SK-N-MC (cell line): ENCODE data around the gene GAN.
A peak's percentile ranks its signal among the peaks of the same experiment; 100 is the strongest.

Experiments
- DNase-seq: peaks from one replicate; pipeline ENCODE4 v3.0.0-alpha.2; 2011; ENCODE audit warnings: low read depth, low spot score
- H3K27ac ChIP-seq: fragments of 200-600 bp; sonication (generic); 2 replicates; pipeline ENCODE4 v1.5.1; 2016; ENCODE audit warnings: mixed run types
- H3K36me3 ChIP-seq: fragments of 200-600 bp; sonication (generic); 2 replicates; pipeline ENCODE4 v1.6.1; 2017; ENCODE audit warnings: antibody characterized with exemption, low read length, mixed read lengths; ENCODE audit not compliant: insufficient read depth
- H3K4me3 ChIP-seq: fragments of 200-600 bp; sonication (generic); 2 replicates; pipeline ENCODE4 v1.5.1; 2016
- H3K9ac ChIP-seq: fragments of 200-600 bp; sonication (generic); 2 replicates; pipeline ENCODE4 v1.8.0; 2017; ENCODE audit warnings: mixed run types, mixed read lengths; ENCODE audit not compliant: insufficient read length
- H3K9me3 ChIP-seq: fragments of 200-600 bp; sonication (generic); 2 replicates; pipeline ENCODE4 v1.6.1; 2017; ENCODE audit warnings: low read depth, mild to moderate bottlenecking, antibody characterized with exemption, low read length, moderate library complexity, mixed read lengths
- EZH2 ChIP-seq: fragments of 200-600 bp; sonication (generic); IDR thresholded peaks from one replicate; pipeline ENCODE4 v1.6.1; 2017; ENCODE audit warnings: antibody characterized with exemption
- FOXP2 ChIP-seq: optimal IDR thresholded peaks from 2 replicates; pipeline ENCODE3; 2011; ENCODE audit warnings: mild to moderate bottlenecking, moderate library complexity; ENCODE audit not compliant: insufficient read depth; ENCODE audit errors: extremely low read length, control extremely low read depth
- POLR2AphosphoS5 ChIP-seq: IDR thresholded peaks from 2 replicates; pipeline ENCODE4 v1.6.1; 2012; ENCODE audit warnings: mild to moderate bottlenecking, low read depth, low read length, borderline replicate concordance

GAN gene

DNA sequence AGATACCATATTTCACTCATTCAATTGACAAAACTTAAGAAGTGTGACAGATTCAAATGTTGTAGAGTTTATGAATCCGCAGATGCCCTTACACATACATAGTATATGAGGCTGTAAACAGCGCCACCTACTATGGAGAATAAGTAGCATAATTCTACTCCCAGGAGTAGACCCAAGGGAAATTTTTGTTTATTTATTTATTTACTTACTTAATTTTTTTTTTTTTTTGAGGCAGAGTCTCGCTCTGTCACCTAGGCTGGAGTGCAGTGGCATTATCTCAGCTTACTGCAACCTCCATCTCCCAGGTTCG lies 35.5 kb downstream of the GAN start:
- Histone ChIP-seq H3K9me3 (no peaks in the 10 kb centered on the region), H3K9ac (no peak overlapping the region), H3K36me3 (no peaks in the 10 kb centered on the region), H3K27ac (no peak overlapping the region), H3K4me3 (no peak overlapping the region)
- no peak for DNase-seq
- TF ChIP-seq EZH2 = no peak
- TF ChIP-seq POLR2AphosphoS5 = no peak
- no peak for TF ChIP-seq FOXP2

DNA sequence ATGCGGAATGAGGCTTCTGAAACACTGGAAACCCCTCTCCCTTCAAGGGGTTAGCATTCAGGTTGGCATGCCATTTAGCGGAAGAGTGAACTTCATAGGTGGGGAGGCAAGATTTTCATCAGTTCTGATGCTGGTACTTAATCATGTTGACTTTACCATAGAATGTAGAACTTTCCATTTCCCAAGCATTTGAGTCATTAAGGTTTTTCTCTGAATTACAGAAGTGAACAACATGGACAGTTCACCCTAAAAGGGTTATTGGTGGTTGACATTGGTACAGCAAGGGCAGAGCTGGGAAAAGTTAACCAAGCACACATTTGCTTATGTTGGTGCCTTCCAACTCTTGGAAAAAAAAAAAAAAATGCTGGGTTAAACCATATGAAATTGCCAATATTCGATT lies 39.1 kb downstream of the GAN start:
- Histone ChIP-seq H3K9me3 (no peaks in the 10 kb centered on the region), H3K9ac (no peak overlapping the region), H3K4me3 (no peak overlapping the region), H3K27ac (no peak overlapping the region), H3K36me3 (no peaks in the 10 kb centered on the region; the same call in 1 of the 2 replicates)
- DNase-seq = no peak
- TF ChIP-seq EZH2 = no peak
- no peak for TF ChIP-seq FOXP2
- TF ChIP-seq POLR2AphosphoS5 = no peak

DNA sequence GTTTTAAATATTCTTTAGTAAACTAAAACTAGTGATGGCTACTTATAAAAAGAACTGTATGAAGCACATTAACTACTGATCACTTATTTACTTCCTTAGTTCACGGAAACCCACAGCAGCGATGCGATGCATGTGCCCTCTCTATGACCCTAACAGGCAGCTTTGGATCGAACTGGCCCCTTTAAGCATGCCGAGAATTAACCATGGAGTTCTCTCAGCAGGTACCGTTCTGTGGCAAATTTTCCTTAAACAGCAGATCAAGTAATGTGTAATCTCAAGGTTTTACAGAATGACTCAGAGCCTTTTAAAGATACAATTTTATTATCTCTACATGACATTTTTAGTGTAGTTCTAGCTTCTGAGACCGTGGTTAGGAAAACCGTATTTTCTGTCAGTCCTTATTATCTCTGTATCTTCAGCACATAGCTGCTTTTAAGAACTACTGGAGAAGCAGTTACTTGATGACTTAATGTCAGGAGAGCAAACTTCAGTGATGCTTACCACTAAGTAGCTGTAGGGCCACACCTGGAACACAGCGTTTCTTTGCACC lies 43.0 kb downstream of the GAN start:
- no peak overlapping the region for H3K4me3 ChIP-seq
- H3K36me3 ChIP-seq = no peaks in the 10 kb centered on the region; the same call in 1 of the 2 replicates
- no peak overlapping the region for H3K9ac ChIP-seq

DNA sequence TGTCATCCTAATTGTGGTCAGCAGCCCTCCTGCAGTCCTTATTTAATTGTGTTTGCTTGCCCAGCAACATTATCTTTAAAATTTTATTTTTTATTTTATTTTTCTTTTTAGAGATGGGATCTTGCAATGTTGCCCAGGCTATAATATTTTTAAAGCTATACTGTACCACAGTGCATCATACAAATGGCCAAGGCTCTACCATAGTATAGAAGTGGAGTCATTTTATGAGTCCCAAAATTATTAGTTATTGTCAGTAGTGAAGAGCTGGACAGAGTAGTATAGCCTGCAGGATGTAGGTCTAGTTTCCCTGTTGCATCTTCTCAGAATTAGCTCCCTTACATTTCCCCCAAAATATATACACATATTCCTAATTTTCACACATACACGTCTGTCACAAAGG lies 44.1 kb downstream of the GAN start:
- no peak overlapping the region for H3K27ac ChIP-seq
- no peak overlapping the region for H3K9ac ChIP-seq
- TF ChIP-seq FOXP2 = no peak
- no peak for TF ChIP-seq EZH2
- no peak for TF ChIP-seq POLR2AphosphoS5
- H3K36me3 ChIP-seq = no peaks in the 10 kb centered on the region; the same call in 1 of the 2 replicates
- no peak overlapping the region for H3K4me3 ChIP-seq
- DNase-seq = no peak
- H3K9me3 ChIP-seq = no peaks in the 10 kb centered on the region

More for the DNA sequence above, 43.0 kb downstream of the GAN start:
- H3K9me3 ChIP-seq = no peaks in the 10 kb centered on the region
- TF ChIP-seq EZH2 (no peak), POLR2AphosphoS5 (no peak), FOXP2 (no peak)
- H3K27ac ChIP-seq = no peak overlapping the region
- no peak for DNase-seq

DNA sequence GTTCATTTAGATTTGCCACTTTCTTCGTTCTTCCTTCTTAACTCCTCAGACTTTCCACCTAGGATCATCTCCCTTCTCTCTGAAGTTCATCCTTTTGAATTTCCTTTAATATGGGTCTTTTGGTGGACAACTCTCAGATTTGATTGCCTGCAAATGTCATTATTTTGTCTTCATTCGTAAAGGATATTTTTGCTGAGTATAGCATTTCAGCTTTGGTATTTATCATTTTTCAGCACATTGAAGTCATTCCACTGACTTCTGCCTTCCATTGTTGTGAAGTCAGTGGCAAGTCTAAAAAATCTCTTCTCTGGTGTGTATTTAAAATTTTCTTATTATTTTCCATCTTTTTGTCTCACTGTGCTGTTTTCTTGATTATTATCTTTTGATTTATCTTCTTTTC lies 45.4 kb downstream of the GAN start:
- Histone ChIP-seq H3K36me3 (no peaks in the 10 kb centered on the region; the same call in 1 of the 2 replicates), H3K27ac (no peak overlapping the region), H3K4me3 (no peak overlapping the region), H3K9ac (no peak overlapping the region), H3K9me3 (no peaks in the 10 kb centered on the region)
- no peak for DNase-seq
- TF ChIP-seq FOXP2 = no peak
- TF ChIP-seq POLR2AphosphoS5 = no peak
- no peak for TF ChIP-seq EZH2

DNA sequence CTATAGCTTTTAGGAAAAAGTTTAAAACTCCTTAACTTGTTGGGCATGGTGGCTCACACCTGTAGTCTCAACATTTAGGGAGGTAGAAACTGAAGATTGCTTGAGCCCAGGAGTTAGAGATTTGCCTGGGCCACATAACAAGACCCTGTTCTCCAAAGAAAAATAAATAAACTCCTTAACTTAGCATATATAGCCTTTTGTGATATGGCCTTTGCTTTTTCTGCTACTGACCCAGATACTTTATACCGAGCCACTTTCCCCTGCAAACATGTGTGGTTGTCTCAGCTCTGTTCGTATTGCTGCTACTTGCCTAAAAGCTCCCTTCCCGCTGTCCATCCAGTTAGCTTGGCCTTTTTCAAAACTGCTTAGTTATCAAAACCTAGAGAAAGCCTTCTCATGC lies 51.0 kb downstream of the GAN start:
- Histone ChIP-seq H3K4me3 (no peak overlapping the region), H3K9ac (no peak overlapping the region), H3K27ac (no peak overlapping the region), H3K9me3 (no peaks in the 10 kb centered on the region), H3K36me3 (peaks cover 3% of the 10 kb centered on the region; the same call in 1 of the 2 replicates)
- DNase-seq = no peak
- TF ChIP-seq POLR2AphosphoS5 (no peak), FOXP2 (no peak), EZH2 (no peak)

DNA sequence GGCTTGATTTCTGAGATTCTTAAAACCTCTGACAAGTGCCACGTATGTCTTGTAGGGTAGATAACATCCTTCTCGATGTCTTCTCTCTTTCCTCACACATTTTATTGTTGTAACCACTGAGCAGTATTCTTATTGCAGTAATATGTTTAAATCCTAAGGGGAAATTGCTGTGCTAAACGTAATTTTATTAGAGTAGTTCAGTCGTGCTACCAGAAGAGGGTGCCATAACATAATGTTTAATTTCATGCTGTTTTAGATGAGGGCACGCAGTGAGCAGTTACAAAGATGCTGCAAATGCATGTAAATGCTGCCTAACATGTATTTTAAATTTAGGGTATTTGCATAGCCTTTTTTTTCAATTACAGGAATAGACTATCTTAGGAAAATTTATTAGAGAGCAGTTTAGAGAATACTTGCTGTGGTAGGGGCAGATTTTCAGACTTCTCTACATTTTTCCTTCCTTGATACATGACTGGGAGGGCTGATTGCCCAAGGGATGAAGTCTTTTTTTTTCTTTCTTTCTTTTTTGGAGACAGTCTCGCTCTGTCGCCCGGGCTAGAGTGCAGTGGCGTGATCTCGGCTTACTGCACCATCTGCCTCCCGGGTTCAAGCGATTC lies 51.7 kb downstream of the GAN start:
- H3K9ac ChIP-seq = no peak overlapping the region
- H3K36me3 ChIP-seq = peaks cover 3% of the 10 kb centered on the region; the same call in 1 of the 2 replicates
- peak; percentile 28 for DNase-seq
- TF ChIP-seq FOXP2 (no peak), POLR2AphosphoS5 (no peak), EZH2 (no peak)
- H3K27ac ChIP-seq = no peak overlapping the region
- H3K4me3 ChIP-seq = no peak overlapping the region
- H3K9me3 ChIP-seq = no peaks in the 10 kb centered on the region

DNA sequence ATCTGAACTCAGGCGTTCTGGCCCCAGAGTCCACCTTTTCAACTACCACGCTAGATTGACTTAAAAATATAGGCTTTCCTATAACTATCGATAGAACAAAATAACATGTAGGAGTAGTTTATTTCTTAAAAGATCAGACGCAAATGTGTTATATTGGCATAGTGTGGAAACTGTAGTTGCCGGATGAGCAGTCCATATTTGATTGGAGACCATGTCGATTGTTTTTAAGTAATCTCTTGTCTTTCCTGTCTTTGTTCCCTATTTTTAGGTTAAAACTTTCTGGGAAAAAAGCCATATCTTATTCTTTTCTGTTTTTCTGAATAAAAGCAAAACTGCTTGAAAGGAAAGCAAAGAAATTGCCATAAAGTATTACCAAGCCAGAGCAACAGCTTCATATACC lies 53.1 kb downstream of the GAN start:
- Histone ChIP-seq H3K9me3 (no peaks in the 10 kb centered on the region), H3K4me3 (no peak overlapping the region), H3K27ac (no peak overlapping the region), H3K9ac (no peak overlapping the region), H3K36me3 (peaks cover 3% of the 10 kb centered on the region; the same call in 1 of the 2 replicates)
- TF ChIP-seq EZH2 (no peak), POLR2AphosphoS5 (no peak), FOXP2 (no peak)
- DNase-seq = no peak
